Smooth muscle cell (in vitro differentiated cells): Measurements from ENCODE around the gene TBC1D7. TPM values are rescaled to one million over a fixed set of nuclear protein-coding genes. Genes with fewer than 3 reads are reported as not detected.
A peak's percentile ranks its signal among the peaks of the same experiment; 100 is the strongest.

Experiments
- DNase-seq: peaks from one replicate; lab custom pipeline; 2025; ENCODE audit not compliant: unreplicated experiment; lab: John Stamatoyannopoulos, UW
- H2AFZ ChIP-seq: fragments of 200-600 bp; sonication (generic); 2 replicates; pipeline ENCODE4 v1.6.0; 2016; ENCODE audit warnings: antibody characterized with exemption, low read depth, mild to moderate bottlenecking
- H3F3A ChIP-seq: fragments of 200-600 bp; sonication (generic); 2 replicates; pipeline ENCODE4 v1.6.0; 2017; ENCODE audit warnings: antibody characterized with exemption, low read depth
- H3K27ac ChIP-seq: fragments of 200-600 bp; sonication (generic); 2 replicates; pipeline ENCODE4 v1.5.1; 2016; ENCODE audit warnings: low read depth, mild to moderate bottlenecking
- H3K27me3 ChIP-seq: fragments of 200-600 bp; sonication (generic); 2 replicates; pipeline ENCODE4 v1.6.1; 2016; ENCODE audit warnings: low read depth, mild to moderate bottlenecking
- H3K36me3 ChIP-seq: fragments of 200-600 bp; sonication (generic); 2 replicates; pipeline ENCODE4 v1.5.1; 2016; ENCODE audit warnings: low read depth
- H3K4me1 ChIP-seq: fragments of 200-600 bp; sonication (generic); 2 replicates; pipeline ENCODE4 v1.5.1; 2016; ENCODE audit warnings: low read depth
- H3K4me2 ChIP-seq: fragments of 200-600 bp; sonication (generic); 2 replicates; pipeline ENCODE4 v1.6.0; 2016; ENCODE audit warnings: mild to moderate bottlenecking
- H3K4me3 ChIP-seq: fragments of 200-600 bp; sonication (generic); 2 replicates; pipeline ENCODE4 v1.5.1; 2016; ENCODE audit warnings: mild to moderate bottlenecking
- H3K79me2 ChIP-seq: fragments of 200-600 bp; sonication (generic); 2 replicates; pipeline ENCODE4 v1.6.0; 2016; ENCODE audit warnings: low read depth, mild to moderate bottlenecking
- H3K9ac ChIP-seq: fragments of 200-600 bp; sonication (generic); 2 replicates; pipeline ENCODE4 v1.6.0; 2016; ENCODE audit warnings: low read depth
- H3K9me3 ChIP-seq: fragments of 200-600 bp; sonication (generic); replicated peaks from 2 replicates; pipeline ENCODE4 v1.5.1; 2016; ENCODE audit warnings: low read depth
- H4K20me1 ChIP-seq: fragments of 200-600 bp; sonication (generic); 2 replicates; pipeline ENCODE4 v1.6.0; 2016; ENCODE audit warnings: low read depth
- CTCF ChIP-seq: fragments of 200-600 bp; sonication (generic); IDR thresholded peaks from 2 replicates; pipeline ENCODE4 v1.5.1; 2017; ENCODE audit warnings: borderline replicate concordance, mild to moderate bottlenecking, antibody characterized with exemption; ENCODE audit not compliant: insufficient read depth, poor library complexity, severe bottlenecking
- WGBS: methylation state at CpG from one replicate; pipeline ENCODE4 v1.1.7; 2016; ENCODE audit warnings: low lambda C conversion rate; 5-methylcytosine and 5-hydroxymethylcytosine counted together
- polyA plus RNA-seq: library from polyadenylated mRNA; unstranded; fragments of >200 nt; fragmentation: Nextera tagmentation; extraction: Ambion mirVana; gene quantifications from 2 replicates; pipeline ENCODE4 v1.2.1, GENCODE V29; 2016
- total RNA-seq: library from RNA; depleted of rRNA; stranded (reverse); fragments of >200 nt; gene quantifications from 2 replicates; pipeline ENCODE4 v1.2.3, GENCODE V29; 2014

TBC1D7 gene
- total RNA-seq = 19.6 and 21.1 TPM in 2 replicates
- polyA plus RNA-seq = 29.5 and 39.6 TPM in 2 replicates

GRCh38 chr6:13328076-13328874 lies at the start of gene TBC1D7:
TSS of gene TBC1D7 (minus strand) at chr6:13328537. CDS start at chr6:13326898, 1,639 bp downstream.
- WGBS = under 1% methylated on average over 45 of the region's 63 CpGs
- Histone ChIP-seq H4K20me1 (no peaks in the 10 kb centered on the region), H3K9ac (peak within 1 kb of the TSS; percentile 95), H2AFZ (peak within 1 kb of the TSS; percentile 100), H3K27me3 (no peaks in the 10 kb centered on the region), H3F3A (peaks cover 4% of the 10 kb centered on the region), H3K79me2 (peaks cover 13% of the 10 kb centered on the region), H3K36me3 (peaks cover 4% of the 10 kb centered on the region), H3K4me2 (peak within 1 kb of the TSS; percentile 89), H3K4me3 (peak within 1 kb of the TSS; percentile 97), H3K27ac (peak within 1 kb of the TSS; percentile 95), H3K9me3 (no peaks in the 10 kb centered on the region), H3K4me1 (peaks cover 10% of the 10 kb centered on the region)
- DNase-seq = peak; percentile 83
- no peak for TF ChIP-seq CTCF

- H3K4me1 ChIP-seq = peaks cover 8% of the 10 kb centered on the region
- H3F3A ChIP-seq = no peaks in the 10 kb centered on the region
- no peak overlapping the region for H2AFZ ChIP-seq
- no peak overlapping the region for H3K4me3 ChIP-seq
- 92% methylated on average over 2 of the region's 2 CpGs for WGBS
- H3K79me2 ChIP-seq = no peaks in the 10 kb centered on the region
- H3K9ac ChIP-seq = no peak overlapping the region
- H3K27ac ChIP-seq = no peak overlapping the region
- no peaks in the 10 kb centered on the region for H3K36me3 ChIP-seq
- peaks cover 4% of the 10 kb centered on the region for H4K20me1 ChIP-seq
- H3K4me2 ChIP-seq = no peak overlapping the region
- TF ChIP-seq CTCF = no peak
- no peaks in the 10 kb centered on the region for H3K9me3 ChIP-seq
- H3K27me3 ChIP-seq = no peaks in the 10 kb centered on the region
- no peak for DNase-seq
Observed at GRCh38 chr6:13377054-13377758, 48.9 kb upstream of the TBC1D7 start.

GRCh38 chr6:13375360-13375878 lies 47.1 kb upstream of the TBC1D7 start:
- H4K20me1 ChIP-seq = peaks cover 4% of the 10 kb centered on the region
- no peaks in the 10 kb centered on the region for H3K27me3 ChIP-seq
- no peaks in the 10 kb centered on the region for H3K79me2 ChIP-seq
- TF ChIP-seq CTCF = no peak
- no peaks in the 10 kb centered on the region for H3F3A ChIP-seq
- WGBS = 95% methylated on average over 9 of the region's 9 CpGs
- H3K9ac ChIP-seq = no peak overlapping the region
- H3K4me1 ChIP-seq = peaks cover 8% of the 10 kb centered on the region
- H3K9me3 ChIP-seq = no peaks in the 10 kb centered on the region
- no peak overlapping the region for H3K4me3 ChIP-seq
- H3K4me2 ChIP-seq = no peak overlapping the region
- no peak overlapping the region for H2AFZ ChIP-seq
- no peaks in the 10 kb centered on the region for H3K36me3 ChIP-seq
- no peak overlapping the region for H3K27ac ChIP-seq
- no peak for DNase-seq
